OCI-LY1 (cell line): ENCODE measurements around the gene SMIM14.
A peak's percentile ranks its signal among the peaks of the same experiment; 100 is the strongest.

Experiments used
- H2AFZ ChIP-seq: fragments of 200-600 bp; sonication (generic), shearing (Covaris generic); 2 replicates; pipeline ENCODE4 v1.6.0; 2014; ENCODE audit warnings: antibody characterized with exemption, mild to moderate bottlenecking, low read length
- H3F3A ChIP-seq: fragments of 200-600 bp; sonication (generic), shearing (Covaris generic); 2 replicates; pipeline ENCODE4 v1.6.0; 2014; ENCODE audit warnings: mild to moderate bottlenecking, antibody characterized with exemption, low read length, moderate library complexity; ENCODE audit not compliant: insufficient read depth
- H3K27ac ChIP-seq: fragments of 200-600 bp; sonication (generic); 2 replicates; pipeline ENCODE4 v1.5.1; 2014; ENCODE audit warnings: low read length, mixed run types, mild to moderate bottlenecking, low read depth; ENCODE audit not compliant: poor library complexity, severe bottlenecking
- H3K27me3 ChIP-seq: fragments of 200-600 bp; sonication (generic); 2 replicates; pipeline ENCODE4 v1.6.0; 2014; ENCODE audit warnings: antibody characterized with exemption, mild to moderate bottlenecking, low read length, moderate library complexity; ENCODE audit not compliant: insufficient read depth
- H3K36me3 ChIP-seq: fragments of 200-600 bp; sonication (generic); 2 replicates; pipeline ENCODE4 v1.6.1; 2014; ENCODE audit warnings: mild to moderate bottlenecking, antibody characterized with exemption, low read length, moderate library complexity, mixed read lengths; ENCODE audit not compliant: insufficient read depth
- H3K4me1 ChIP-seq: fragments of 200-600 bp; sonication (generic); 2 replicates; pipeline ENCODE4 v1.5.1; 2014; ENCODE audit warnings: mild to moderate bottlenecking, low read length, moderate library complexity; ENCODE audit not compliant: insufficient read depth, severe bottlenecking
- H3K4me2 ChIP-seq: fragments of 200-600 bp; sonication (generic), shearing (Covaris generic); 2 replicates; pipeline ENCODE4 v1.6.1; 2014; ENCODE audit warnings: low read length
- H3K4me3 ChIP-seq: fragments of 200-600 bp; sonication (generic); 2 replicates; pipeline ENCODE4 v1.5.1; 2014; ENCODE audit warnings: low read length, low read depth, mild to moderate bottlenecking, mixed read lengths; ENCODE audit not compliant: poor library complexity, severe bottlenecking
- H3K79me2 ChIP-seq: fragments of 200-600 bp; shearing (Covaris generic); 2 replicates; pipeline ENCODE4 v1.6.1; 2016; ENCODE audit warnings: mixed run types, low read length, mixed read lengths; ENCODE audit not compliant: insufficient read depth
- H3K9ac ChIP-seq: fragments of 200-600 bp; sonication (generic), shearing (Covaris generic); 2 replicates; pipeline ENCODE4 v1.6.1; 2014; ENCODE audit warnings: mild to moderate bottlenecking, low read length, mixed read lengths
- H3K9me2 ChIP-seq: fragments of 200-600 bp; sonication (generic), shearing (Covaris generic); 2 replicates; pipeline ENCODE4 v1.6.1; 2014; ENCODE audit warnings: low read depth, mild to moderate bottlenecking, low read length, mixed read lengths
- H3K9me3 ChIP-seq: fragments of 200-600 bp; shearing (Covaris generic); 2 replicates; pipeline ENCODE4 v1.6.1; 2014; ENCODE audit warnings: low read length, mixed read lengths
- H4K20me1 ChIP-seq: fragments of 200-600 bp; sonication (generic), shearing (Covaris generic); 2 replicates; pipeline ENCODE4 v1.6.0; 2016; ENCODE audit warnings: mild to moderate bottlenecking, low read length; ENCODE audit not compliant: insufficient read depth
- CTCF ChIP-seq: fragments of 200-600 bp; sonication (generic), shearing (Covaris generic); IDR thresholded peaks from 2 replicates; pipeline ENCODE4 v1.5.1; 2017; ENCODE audit warnings: mild to moderate bottlenecking, antibody characterized with exemption, low read length, moderate library complexity, mixed read lengths
- EZH2 ChIP-seq: fragments of 200-600 bp; sonication (generic), shearing (Covaris generic); IDR thresholded peaks from 2 replicates; pipeline ENCODE4 v1.8.0; 2017; ENCODE audit warnings: borderline replicate concordance, mixed run types, mild to moderate bottlenecking, antibody characterized with exemption, low read length, moderate library complexity, mixed read lengths

Gene SMIM14

DNA sequence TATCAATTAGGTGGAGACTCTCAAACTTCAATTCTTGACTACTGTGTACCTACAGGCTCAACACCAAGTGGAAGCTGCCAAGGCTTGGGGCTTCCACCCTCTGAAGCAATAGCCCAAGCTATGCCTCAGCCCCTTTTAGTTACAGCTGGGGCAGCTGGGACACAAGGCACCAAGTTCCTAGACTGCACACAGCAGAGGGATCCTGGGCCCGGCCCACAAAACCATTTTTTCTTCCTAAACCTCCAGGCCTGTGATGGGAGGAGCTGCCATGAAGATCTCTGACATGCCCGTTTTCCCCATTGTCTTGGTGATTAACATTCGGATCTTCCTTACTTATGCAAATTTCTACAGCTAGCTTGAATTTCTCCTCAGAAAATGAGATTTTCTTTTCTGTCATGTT, 108.0 kb downstream of the SMIM14 start:
- no peak overlapping the region for H3K4me2 ChIP-seq
- no peaks in the 10 kb centered on the region for H3K9me3 ChIP-seq
- H3K9ac ChIP-seq: no peak overlapping the region
- no peak overlapping the region for H3K27ac ChIP-seq
- H3F3A ChIP-seq: no peaks in the 10 kb centered on the region
- peaks cover 20% of the 10 kb centered on the region for H3K36me3 ChIP-seq
- H4K20me1 ChIP-seq: no peaks in the 10 kb centered on the region
- H3K4me3 ChIP-seq: no peak overlapping the region
- no peak for TF ChIP-seq EZH2
- TF ChIP-seq CTCF: no peak
- H3K27me3 ChIP-seq: no peaks in the 10 kb centered on the region
- H2AFZ ChIP-seq: no peak overlapping the region
- no peaks in the 10 kb centered on the region for H3K9me2 ChIP-seq
- H3K4me1 ChIP-seq: peaks cover 25% of the 10 kb centered on the region
- H3K79me2 ChIP-seq: peaks cover 12% of the 10 kb centered on the region

DNA sequence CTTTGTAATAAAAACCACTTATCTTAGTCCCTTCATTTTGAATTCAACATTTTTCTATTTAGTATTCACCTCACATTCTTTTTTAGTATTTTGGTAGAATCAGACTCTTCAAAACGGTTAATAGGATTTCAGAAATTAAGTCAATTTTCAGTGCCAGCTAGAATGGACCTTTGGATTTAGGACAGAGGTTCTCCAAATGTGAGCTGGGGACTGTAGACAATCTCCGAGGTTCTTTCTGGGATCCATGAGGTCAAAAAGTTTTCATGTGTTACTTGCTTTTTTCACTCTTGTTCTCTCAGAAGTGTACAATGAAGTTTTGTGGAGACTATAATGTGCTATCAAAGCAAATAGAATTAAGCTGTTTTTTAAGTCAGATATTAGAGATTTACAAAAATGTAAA, 109.1 kb downstream of the SMIM14 start:
- H3K9ac ChIP-seq: no peak overlapping the region
- H3K9me3 ChIP-seq: no peaks in the 10 kb centered on the region
- H3K27me3 ChIP-seq: no peaks in the 10 kb centered on the region
- no peak overlapping the region for H3K4me3 ChIP-seq
- H3K36me3 ChIP-seq: peaks cover 20% of the 10 kb centered on the region
- H4K20me1 ChIP-seq: no peaks in the 10 kb centered on the region
- H3K4me1 ChIP-seq: peaks cover 26% of the 10 kb centered on the region
- H3F3A ChIP-seq: no peaks in the 10 kb centered on the region
- no peak for TF ChIP-seq EZH2
- TF ChIP-seq CTCF: no peak
- H3K4me2 ChIP-seq: peak overlapping the region; percentile 97; the same call in 1 of the 2 replicates
- H3K9me2 ChIP-seq: no peaks in the 10 kb centered on the region
- no peak overlapping the region for H2AFZ ChIP-seq
- H3K27ac ChIP-seq: no peak overlapping the region
- H3K79me2 ChIP-seq: peaks cover 13% of the 10 kb centered on the region

- Histone ChIP-seq H3K4me1 (peaks cover 26% of the 10 kb centered on the region), H3K27ac (peak overlapping the region; percentile 8), H3K9me2 (no peaks in the 10 kb centered on the region), H3K79me2 (peaks cover 19% of the 10 kb centered on the region), H3F3A (no peaks in the 10 kb centered on the region), H3K36me3 (peaks cover 13% of the 10 kb centered on the region; the same call in 1 of the 2 replicates), H3K4me2 (peak overlapping the region; percentile 97), H2AFZ (no peak overlapping the region), H3K9ac (peak overlapping the region; percentile 73), H3K27me3 (no peaks in the 10 kb centered on the region), H3K9me3 (no peaks in the 10 kb centered on the region), H3K4me3 (peak overlapping the region; percentile 76), H4K20me1 (no peaks in the 10 kb centered on the region)
- no peak; the same call in 1 of the 2 replicates for TF ChIP-seq CTCF
- no peak for TF ChIP-seq EZH2
Observed at GRCh38 chr4:39528061-39528465, 110.6 kb downstream of the SMIM14 start.
